H9 (cell line): ENCODE measurements around the gene MYO18B. TPM values are rescaled to one million over a fixed set of nuclear protein-coding genes. Genes with fewer than 3 reads are reported as not detected.

ENCODE experiments used
- DNase-seq: peaks from one replicate; pipeline ENCODE4 v3.0.0-alpha.2; 2017
- H2AFZ ChIP-seq: one replicate; pipeline ENCODE4 v1.6.1; 2013; ENCODE audit warnings: mild to moderate bottlenecking, low read length, control low read depth, moderate library complexity
- H2AK5ac ChIP-seq: 2 replicates; pipeline ENCODE4 v1.6.1; 2013; ENCODE audit warnings: low read length, control low read depth, mixed read lengths; ENCODE audit not compliant: insufficient read length
- H2BK120ac ChIP-seq: one replicate; pipeline ENCODE4 v1.6.1; 2013; ENCODE audit warnings: low read depth, mild to moderate bottlenecking, low read length, control low read depth, inconsistent platforms; ENCODE audit not compliant: poor library complexity, severe bottlenecking
- H2BK12ac ChIP-seq: 2 replicates; pipeline ENCODE4 v1.6.1; 2013; ENCODE audit warnings: low read length, control low read depth, mixed read lengths, low read depth; ENCODE audit not compliant: insufficient read length
- H2BK15ac ChIP-seq: 2 replicates; pipeline ENCODE4 v1.6.1; 2013; ENCODE audit warnings: low read depth, low read length, control low read depth
- H2BK20ac ChIP-seq: one replicate; pipeline ENCODE4 v1.6.1; 2013; ENCODE audit warnings: low read depth, mild to moderate bottlenecking, low read length, control low read depth, inconsistent platforms; ENCODE audit not compliant: poor library complexity, severe bottlenecking
- H2BK5ac ChIP-seq: 2 replicates; pipeline ENCODE4 v1.6.1; 2013; ENCODE audit warnings: low read length, control low read depth, mixed read lengths; ENCODE audit not compliant: insufficient read length
- H3K14ac ChIP-seq: 2 replicates; pipeline ENCODE4 v1.6.1; 2013; ENCODE audit warnings: low read length, control low read depth; ENCODE audit not compliant: insufficient read depth
- H3K18ac ChIP-seq: 2 replicates; pipeline ENCODE4 v1.6.1; 2013; ENCODE audit warnings: low read depth, mild to moderate bottlenecking, mixed read lengths, low read length, control low read depth; ENCODE audit not compliant: insufficient read length
- H3K23ac ChIP-seq: 2 replicates; pipeline ENCODE4 v1.6.1; 2013; ENCODE audit warnings: low read length, control low read depth, mixed read lengths, low read depth; ENCODE audit not compliant: insufficient read length
- H3K23me2 ChIP-seq: 2 replicates; pipeline ENCODE4 v1.6.1; 2013; ENCODE audit warnings: low read depth, mild to moderate bottlenecking, mixed read lengths, low read length, control low read depth; ENCODE audit not compliant: insufficient read length, poor library complexity, severe bottlenecking
- H3K27ac ChIP-seq: 2 replicates; pipeline ENCODE4 v1.5.1; 2013; ENCODE audit warnings: low read length, control low read depth, mixed read lengths, low read depth; ENCODE audit not compliant: insufficient read length
- H3K27me3 ChIP-seq: 2 replicates; pipeline ENCODE4 v1.6.1; 2013; ENCODE audit warnings: low read length, control low read depth, inconsistent platforms; ENCODE audit not compliant: insufficient read depth
- H3K4ac ChIP-seq: 2 replicates; pipeline ENCODE4 v1.6.1; 2013; ENCODE audit warnings: low read depth, mild to moderate bottlenecking, control low read depth, inconsistent platforms, low read length, moderate library complexity
- H3K4me1 ChIP-seq: 2 replicates; pipeline ENCODE4 v1.6.1; 2013; ENCODE audit warnings: low read length, control low read depth, inconsistent platforms; ENCODE audit not compliant: insufficient read depth
- H3K4me2 ChIP-seq: 2 replicates; pipeline ENCODE4 v1.6.1; 2013; ENCODE audit warnings: low read length, control low read depth, mixed read lengths; ENCODE audit not compliant: insufficient read length, insufficient read depth
- H3K56ac ChIP-seq: 2 replicates; pipeline ENCODE4 v1.6.1; 2013; ENCODE audit warnings: low read depth, mild to moderate bottlenecking, mixed read lengths, low read length, control low read depth; ENCODE audit not compliant: insufficient read length
- H3K79me1 ChIP-seq: 2 replicates; pipeline ENCODE4 v1.6.1; 2013; ENCODE audit warnings: low read depth, mild to moderate bottlenecking, moderate library complexity, low read length, control low read depth, inconsistent platforms; ENCODE audit not compliant: insufficient read depth, poor library complexity, severe bottlenecking
- H3K79me2 ChIP-seq: 2 replicates; pipeline ENCODE4 v1.6.1; 2013; ENCODE audit warnings: low read length, control low read depth, inconsistent platforms; ENCODE audit not compliant: insufficient read depth
- H3K9ac ChIP-seq: 2 replicates; pipeline ENCODE4 v1.6.1; 2013; ENCODE audit warnings: low read length, control low read depth, mixed read lengths; ENCODE audit not compliant: insufficient read length; ENCODE audit errors: extremely low read depth
- H3K9me3 ChIP-seq: one replicate; pipeline ENCODE4 v1.6.1; 2013; ENCODE audit warnings: low read depth, low read length, inconsistent platforms; ENCODE audit not compliant: control insufficient read depth
- H3T11ph ChIP-seq: one replicate; pipeline ENCODE4 v1.6.1; 2013; ENCODE audit warnings: mild to moderate bottlenecking, low read length, control low read depth, inconsistent platforms
- H4K20me1 ChIP-seq: one replicate; pipeline ENCODE4 v1.6.1; 2013; ENCODE audit not compliant: control insufficient read depth, insufficient read length, insufficient read depth
- H4K5ac ChIP-seq: 2 replicates; pipeline ENCODE4 v1.6.1; 2013; ENCODE audit warnings: low read depth, mild to moderate bottlenecking, mixed read lengths, low read length, control low read depth; ENCODE audit not compliant: insufficient read length
- H4K8ac ChIP-seq: replicated peaks from 2 replicates; pipeline ENCODE4 v1.6.1; 2013; ENCODE audit warnings: low read length, control low read depth, mixed read lengths, low read depth; ENCODE audit not compliant: insufficient read length
- H4K91ac ChIP-seq: 2 replicates; pipeline ENCODE4 v1.6.1; 2013; ENCODE audit warnings: low read depth, mild to moderate bottlenecking, moderate library complexity, mixed read lengths, low read length, control low read depth; ENCODE audit not compliant: insufficient read length
- H3K27ac Mint-ChIP-seq, 3 experiments: 2 replicates in 2 of 3; 3 replicates in 1 of 3; pipeline ENCODE4 v1.8.0; 2020 to 2021; ENCODE audit warnings: mixed read lengths in 3 of 3, mild to moderate bottlenecking in 1 of 3, moderate library complexity in 1 of 3
- H3K27me3 Mint-ChIP-seq: 2 replicates; pipeline ENCODE4 v1.8.0; 2021; ENCODE audit warnings: low read depth, mild to moderate bottlenecking, moderate library complexity, mixed read lengths
- H3K36me3 Mint-ChIP-seq, 3 experiments: 2 replicates in 2 of 3; 3 replicates in 1 of 3; pipeline ENCODE4 v1.8.0; 2020 to 2021; ENCODE audit warnings: low read depth in 3 of 3, mixed read lengths in 3 of 3; ENCODE audit not compliant: insufficient read depth in 1 of 3
- H3K4me1 Mint-ChIP-seq, 2 experiments: 2 replicates each; pipeline ENCODE4 v1.8.0; 2020; ENCODE audit warnings: mixed read lengths in 2 of 2
- H3K4me3 Mint-ChIP-seq, 2 experiments: 2 replicates in 1 of 2; 3 replicates in 1 of 2; pipeline ENCODE4 v1.8.0; 2020 to 2021; ENCODE audit warnings: mild to moderate bottlenecking in 2 of 2, mixed read lengths in 2 of 2, moderate library complexity in 1 of 2
- H3K9me3 Mint-ChIP-seq, 2 experiments: 2 replicates in 1 of 2; 3 replicates in 1 of 2; pipeline ENCODE4 v1.8.0; 2020; ENCODE audit warnings: mild to moderate bottlenecking in 2 of 2, mixed read lengths in 2 of 2, moderate library complexity in 1 of 2
- WGBS: extraction: QIAGEN DNeasy Blood & Tissue Kit; methylation state at CpG from one replicate; pipeline ENCODE4 v1.1.7; 2013; ENCODE audit warnings: missing lambda C conversion rate, low lambda C conversion rate, mixed read lengths; ENCODE audit not compliant: insufficient read length; ENCODE audit errors: extremely low coverage; 5-methylcytosine and 5-hydroxymethylcytosine counted together
- total RNA-seq: library from RNA; stranded (reverse); gene quantifications from 2 replicates; pipeline ENCODE4 v1.2.1, GENCODE V29; 2021
- TF ChIP-seq, protein P1 (sequence below): fragments of 200-600 bp; sonication (generic); conservative IDR thresholded peaks from 3 replicates; pipeline ENCODE4 v1.8.0; 2021; ENCODE audit warnings: antibody characterized with exemption, mild to moderate bottlenecking

The MYO18B gene
- total RNA-seq, 1 experiment from 2014 or later: 0.46 TPM

DNA sequence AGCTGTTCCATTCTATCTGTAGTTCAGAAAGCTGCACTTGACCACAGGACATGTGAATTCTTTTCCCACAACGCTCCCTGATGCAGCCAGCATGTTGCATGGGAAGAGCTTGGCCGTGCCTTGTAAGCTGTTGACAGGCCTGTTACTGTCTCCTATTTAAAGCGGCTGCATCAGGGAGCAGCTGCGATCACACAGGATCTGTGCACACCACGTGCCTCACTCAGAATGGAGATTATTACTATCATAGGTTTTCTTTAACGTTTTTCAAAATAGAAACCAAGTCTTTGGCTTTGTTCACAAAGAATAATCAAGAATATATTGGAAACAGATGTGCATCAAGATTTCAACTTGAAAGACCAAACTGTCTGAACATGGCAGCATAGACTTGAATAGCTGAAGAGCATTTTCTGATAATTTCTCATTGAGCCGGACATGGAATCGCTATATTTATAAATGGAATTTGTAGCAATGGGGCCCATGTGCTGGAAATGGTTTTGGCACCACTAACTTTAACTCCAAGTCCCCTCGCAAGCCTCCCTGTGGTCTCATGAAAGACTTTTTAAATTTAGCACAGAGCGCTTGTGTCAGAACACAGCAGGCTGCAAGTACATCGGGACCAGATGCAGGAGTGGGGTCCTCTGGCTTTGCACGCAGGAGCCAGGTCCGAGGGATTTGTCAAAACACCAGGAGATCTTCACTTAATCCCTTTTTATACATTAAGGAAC lies 40.8 kb upstream of the MYO18B start:
- H3K14ac ChIP-seq: no peak overlapping the region
- H3K27ac ChIP-seq: no peak overlapping the region
- no peak overlapping the region for H3K9ac ChIP-seq
- H2BK15ac ChIP-seq: no peak overlapping the region
- no peak overlapping the region for H3K4me2 ChIP-seq
- H3K56ac ChIP-seq: no peak overlapping the region
- H3K4me1 Mint-ChIP-seq: peaks cover 0 to 7% of the 10 kb centered on the region in 2 experiments; a peak in 1 of 4 replicates
- no peak overlapping the region for H3K23ac ChIP-seq
- no peaks in the 10 kb centered on the region for H3K9me3 Mint-ChIP-seq
- H3K27ac Mint-ChIP-seq: peak overlapping the region in 1 of 3 experiments; percentile 66; a peak in 1 of 7 replicates
- H3K4ac ChIP-seq: no peak overlapping the region
- H3K27me3 Mint-ChIP-seq: no peaks in the 10 kb centered on the region
- no peak overlapping the region for H2BK5ac ChIP-seq
- no peak overlapping the region for H3T11ph ChIP-seq
- no peaks in the 10 kb centered on the region for H3K79me2 ChIP-seq
- H3K9me3 ChIP-seq: no peaks in the 10 kb centered on the region
- no peak overlapping the region for H3K4me3 Mint-ChIP-seq
- H4K5ac ChIP-seq: no peak overlapping the region
- no CpG with 5 or more reads among the region's 13 CpGs for WGBS
- DNase-seq: no peak
- H2BK20ac ChIP-seq: no peak overlapping the region
- H2AK5ac ChIP-seq: no peak overlapping the region
- H3K36me3 Mint-ChIP-seq: peaks cover 0 to 12% (median 5%) of the 10 kb centered on the region in 3 experiments; a peak in 6 of 7 replicates
- no peak overlapping the region for H3K18ac ChIP-seq
- no peaks in the 10 kb centered on the region for H3K23me2 ChIP-seq
- no peak overlapping the region for H2AFZ ChIP-seq
- no peak overlapping the region for H2BK120ac ChIP-seq
- no peaks in the 10 kb centered on the region for H4K20me1 ChIP-seq
- no peaks in the 10 kb centered on the region for H3K27me3 ChIP-seq
- no peak overlapping the region for H4K8ac ChIP-seq
- no peaks in the 10 kb centered on the region for H3K4me1 ChIP-seq
- H3K79me1 ChIP-seq: no peaks in the 10 kb centered on the region
- H4K91ac ChIP-seq: no peak overlapping the region
- TF ChIP-seq, protein P1, sequence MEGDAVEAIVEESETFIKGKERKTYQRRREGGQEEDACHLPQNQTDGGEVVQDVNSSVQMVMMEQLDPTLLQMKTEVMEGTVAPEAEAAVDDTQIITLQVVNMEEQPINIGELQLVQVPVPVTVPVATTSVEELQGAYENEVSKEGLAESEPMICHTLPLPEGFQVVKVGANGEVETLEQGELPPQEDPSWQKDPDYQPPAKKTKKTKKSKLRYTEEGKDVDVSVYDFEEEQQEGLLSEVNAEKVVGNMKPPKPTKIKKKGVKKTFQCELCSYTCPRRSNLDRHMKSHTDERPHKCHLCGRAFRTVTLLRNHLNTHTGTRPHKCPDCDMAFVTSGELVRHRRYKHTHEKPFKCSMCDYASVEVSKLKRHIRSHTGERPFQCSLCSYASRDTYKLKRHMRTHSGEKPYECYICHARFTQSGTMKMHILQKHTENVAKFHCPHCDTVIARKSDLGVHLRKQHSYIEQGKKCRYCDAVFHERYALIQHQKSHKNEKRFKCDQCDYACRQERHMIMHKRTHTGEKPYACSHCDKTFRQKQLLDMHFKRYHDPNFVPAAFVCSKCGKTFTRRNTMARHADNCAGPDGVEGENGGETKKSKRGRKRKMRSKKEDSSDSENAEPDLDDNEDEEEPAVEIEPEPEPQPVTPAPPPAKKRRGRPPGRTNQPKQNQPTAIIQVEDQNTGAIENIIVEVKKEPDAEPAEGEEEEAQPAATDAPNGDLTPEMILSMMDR: no peak
- no peak overlapping the region for H2BK12ac ChIP-seq
